ENCODE data around the gene CYBRD1.

Gene CYBRD1, protein sequence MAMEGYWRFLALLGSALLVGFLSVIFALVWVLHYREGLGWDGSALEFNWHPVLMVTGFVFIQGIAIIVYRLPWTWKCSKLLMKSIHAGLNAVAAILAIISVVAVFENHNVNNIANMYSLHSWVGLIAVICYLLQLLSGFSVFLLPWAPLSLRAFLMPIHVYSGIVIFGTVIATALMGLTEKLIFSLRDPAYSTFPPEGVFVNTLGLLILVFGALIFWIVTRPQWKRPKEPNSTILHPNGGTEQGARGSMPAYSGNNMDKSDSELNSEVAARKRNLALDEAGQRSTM

DNA sequence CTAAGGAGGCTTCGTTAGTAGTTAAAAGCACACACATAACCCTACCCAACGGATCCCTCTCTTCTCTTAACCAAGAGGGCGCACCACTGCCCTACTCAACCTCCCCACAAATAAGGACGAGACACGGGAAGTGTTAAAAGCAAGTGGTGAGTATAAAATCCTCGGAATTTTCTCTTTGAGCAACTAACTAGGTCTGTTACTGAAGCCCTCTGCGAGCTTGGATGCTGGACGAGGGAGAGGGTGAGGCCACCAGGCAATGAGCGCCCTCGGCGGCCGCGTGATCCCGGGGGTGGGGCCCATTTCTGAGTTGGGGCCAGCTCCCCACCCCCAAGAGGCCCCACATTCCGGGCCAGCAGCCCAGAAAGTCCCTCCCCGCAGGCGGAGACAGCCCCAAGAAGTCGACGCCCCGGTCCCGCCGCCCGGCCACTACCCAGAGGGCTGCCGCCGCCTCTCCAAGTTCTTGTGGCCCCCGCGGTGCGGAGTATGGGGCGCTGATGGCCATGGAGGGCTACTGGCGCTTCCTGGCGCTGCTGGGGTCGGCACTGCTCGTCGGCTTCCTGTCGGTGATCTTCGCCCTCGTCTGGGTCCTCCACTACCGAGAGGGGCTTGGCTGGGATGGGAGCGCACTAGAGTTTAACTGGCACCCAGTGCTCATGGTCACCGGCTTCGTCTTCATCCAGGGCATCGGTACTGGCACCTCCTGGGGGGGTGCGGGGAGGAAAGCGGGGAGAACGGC, at the start of gene CYBRD1:
Gene CYBRD1, plus strand, starts transcription at position 423 of the 736 bp plus-strand sequence. Its CDS starts 72 bp downstream, at position 495.
- TF ChIP-seq, protein P1, sequence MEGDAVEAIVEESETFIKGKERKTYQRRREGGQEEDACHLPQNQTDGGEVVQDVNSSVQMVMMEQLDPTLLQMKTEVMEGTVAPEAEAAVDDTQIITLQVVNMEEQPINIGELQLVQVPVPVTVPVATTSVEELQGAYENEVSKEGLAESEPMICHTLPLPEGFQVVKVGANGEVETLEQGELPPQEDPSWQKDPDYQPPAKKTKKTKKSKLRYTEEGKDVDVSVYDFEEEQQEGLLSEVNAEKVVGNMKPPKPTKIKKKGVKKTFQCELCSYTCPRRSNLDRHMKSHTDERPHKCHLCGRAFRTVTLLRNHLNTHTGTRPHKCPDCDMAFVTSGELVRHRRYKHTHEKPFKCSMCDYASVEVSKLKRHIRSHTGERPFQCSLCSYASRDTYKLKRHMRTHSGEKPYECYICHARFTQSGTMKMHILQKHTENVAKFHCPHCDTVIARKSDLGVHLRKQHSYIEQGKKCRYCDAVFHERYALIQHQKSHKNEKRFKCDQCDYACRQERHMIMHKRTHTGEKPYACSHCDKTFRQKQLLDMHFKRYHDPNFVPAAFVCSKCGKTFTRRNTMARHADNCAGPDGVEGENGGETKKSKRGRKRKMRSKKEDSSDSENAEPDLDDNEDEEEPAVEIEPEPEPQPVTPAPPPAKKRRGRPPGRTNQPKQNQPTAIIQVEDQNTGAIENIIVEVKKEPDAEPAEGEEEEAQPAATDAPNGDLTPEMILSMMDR (IDR thresholded peaks at IDR 0.05; ENCODE audit: insufficient read depth, missing control alignments) = no peak
- FAIRE-seq (no peak), DNase-seq (ENCODE audit: insufficient read length, low spot score) (no peak)

DNA sequence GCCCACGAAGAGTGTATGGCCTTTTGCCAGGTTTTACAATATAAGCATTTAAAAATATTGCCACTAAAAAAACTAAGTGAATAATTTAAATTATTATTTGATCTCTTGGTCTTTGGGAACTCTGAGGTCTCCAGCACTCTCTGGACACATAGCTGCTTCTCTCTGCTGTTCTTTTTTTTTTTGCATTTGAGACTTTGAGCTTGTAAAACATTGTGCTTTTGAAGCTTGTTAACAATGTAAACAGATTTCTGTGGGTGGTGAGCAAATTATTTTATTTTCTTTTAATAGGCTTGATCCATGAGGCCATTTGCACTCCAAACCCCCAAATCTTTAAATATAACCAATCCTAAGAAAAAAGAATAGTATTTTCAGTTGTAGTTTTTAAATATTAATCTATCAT, 46.3 kb upstream of the CYBRD1 start:
- DNase-seq (ENCODE audit: insufficient read length, low spot score) (no peak), FAIRE-seq (no peak)
- TF ChIP-seq, protein P1 (IDR thresholded peaks at IDR 0.05; ENCODE audit: insufficient read depth, missing control alignments) = no peak

DNA sequence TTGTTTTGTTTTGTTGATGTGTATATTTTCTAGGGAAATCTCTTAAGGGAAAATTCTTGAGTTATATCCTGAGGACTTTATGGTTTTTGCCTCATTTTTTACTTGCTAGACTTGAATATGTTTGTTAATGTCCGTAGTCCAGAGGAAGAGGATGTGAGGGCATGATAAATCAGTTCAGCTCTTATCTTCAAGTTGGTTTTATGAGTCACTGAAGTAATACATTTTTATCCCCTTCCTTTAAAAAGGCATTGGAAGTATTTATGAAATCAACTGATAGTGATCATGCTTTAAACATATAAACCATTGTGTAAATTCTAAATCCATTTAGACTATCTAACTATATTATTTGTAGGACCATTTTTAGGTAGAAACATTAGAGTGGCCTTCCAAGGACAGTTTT, 43.9 kb upstream of the CYBRD1 start:
- no peak for DNase-seq (ENCODE audit: insufficient read length, low spot score)
- FAIRE-seq = no peak
- TF ChIP-seq, protein P1 (IDR thresholded peaks at IDR 0.05; ENCODE audit: insufficient read depth, missing control alignments) = no peak

DNA sequence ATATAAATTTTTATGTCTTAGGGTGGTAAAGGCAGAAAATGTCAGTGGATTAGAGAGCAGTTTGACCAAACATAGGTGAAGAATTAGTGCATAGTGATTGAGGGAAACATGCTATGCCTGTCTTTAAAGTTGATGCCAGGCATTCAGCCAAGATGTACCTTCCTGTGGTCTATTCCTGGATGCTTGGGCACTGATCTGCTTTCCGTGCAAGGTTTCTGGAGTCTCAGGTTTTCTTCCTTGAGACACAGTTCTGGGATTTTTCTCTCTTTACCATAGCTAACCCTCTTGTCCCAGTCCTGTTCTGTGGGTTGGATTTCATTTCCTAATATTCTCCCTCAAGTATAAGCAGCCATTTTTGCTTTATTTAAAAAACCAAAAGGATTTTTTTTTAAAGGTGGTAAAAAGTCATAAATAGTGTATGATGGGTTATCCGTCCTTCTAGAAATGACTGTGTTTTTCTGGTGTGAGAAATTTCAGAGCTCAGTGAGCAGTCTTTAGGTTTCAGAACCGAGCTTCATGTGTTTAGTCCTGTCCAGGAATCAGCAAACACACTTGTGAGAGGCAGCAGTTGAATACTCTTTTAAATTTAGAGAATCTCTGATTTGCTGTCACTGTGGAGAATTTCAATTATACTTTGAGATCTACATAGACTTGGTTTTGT, 43.0 kb upstream of the CYBRD1 start:
- FAIRE-seq = no peak

DNA sequence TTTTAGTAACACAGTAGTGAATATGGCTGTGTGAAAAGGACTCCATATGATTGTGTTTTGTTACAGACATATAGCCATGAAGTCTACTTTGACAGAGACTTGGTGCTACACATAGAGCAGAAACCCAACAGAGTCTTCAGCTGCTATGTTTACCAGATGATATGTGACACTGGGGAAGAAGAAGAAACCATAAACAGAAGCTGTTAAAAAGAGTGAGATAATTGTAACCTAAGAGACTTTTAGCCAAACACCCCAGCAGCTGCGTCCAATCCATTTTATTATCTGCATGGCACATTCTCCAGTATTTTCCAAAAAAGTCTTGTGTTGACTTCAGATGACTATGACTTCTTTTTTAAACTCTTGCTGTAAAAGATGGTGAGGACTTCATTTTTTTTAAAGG, 41.4 kb upstream of the CYBRD1 start:
- DNase-seq (ENCODE audit: insufficient read length, low spot score) = no peak
- no peak for FAIRE-seq
- TF ChIP-seq, protein P1 (IDR thresholded peaks at IDR 0.05; ENCODE audit: insufficient read depth, missing control alignments) = no peak

More for the DNA sequence above, 43.0 kb upstream of the CYBRD1 start:
- TF ChIP-seq, protein P1 (IDR thresholded peaks at IDR 0.05; ENCODE audit: insufficient read depth, missing control alignments) = no peak
- no peak for DNase-seq (ENCODE audit: insufficient read length, low spot score)

DNA sequence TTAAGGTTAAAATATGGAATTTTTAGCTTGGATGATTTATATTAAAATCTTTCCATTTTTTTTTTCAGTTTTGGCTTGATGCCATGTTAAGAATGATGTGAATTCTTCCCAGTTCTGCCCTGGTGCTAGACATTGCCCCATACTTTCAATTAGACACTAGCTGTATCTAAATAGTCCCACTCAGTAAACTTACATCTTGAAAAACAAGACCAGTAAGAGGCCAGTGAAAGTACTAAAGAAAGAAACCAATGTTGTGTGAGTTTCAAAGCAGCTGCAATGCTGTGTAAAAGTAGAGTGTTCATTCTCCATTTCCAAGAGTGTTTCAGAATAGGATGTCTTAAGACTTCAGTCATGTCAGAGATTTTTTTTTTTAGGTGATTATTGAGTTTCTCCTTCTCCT, 40.0 kb upstream of the CYBRD1 start:
- TF ChIP-seq, protein P1 (IDR thresholded peaks at IDR 0.05; ENCODE audit: insufficient read depth, missing control alignments) = no peak
- FAIRE-seq = no peak
- no peak for DNase-seq (ENCODE audit: insufficient read length, low spot score)
